Cardiac fibroblast (primary cell): ENCODE measurements around the gene SLC52A1.

ENCODE experiments used
- DNase-seq, 2 donors: peaks; one replicate each; pipeline versions ENCODE4 v3.0.0 to v3.0.0-alpha.2; 2010; ENCODE audit warnings: low read depth in 2 of 2
- H3K4me3 ChIP-seq, 2 donors: replicated peaks in 1 of 2; 1 replicate in 1 of 2; 2 replicates in 1 of 2; pipeline ENCODE4 v1.5.1; 2011; ENCODE audit warnings: low read depth in 2 of 2, low read length in 2 of 2, mild to moderate bottlenecking in 2 of 2, moderate library complexity in 1 of 2
- CTCF ChIP-seq: IDR thresholded peaks from one replicate; pipeline ENCODE4 v1.5.1; 2011; ENCODE audit warnings: low read depth, mild to moderate bottlenecking, low read length, inconsistent platforms

Gene SLC52A1

GRCh38 chr17:4987767-4988567 is 47.3 kb downstream of the SLC52A1 start:
- peak overlapping the region; percentile 80 to 90 for H3K4me3 ChIP-seq
- no peak for DNase-seq
- TF ChIP-seq CTCF = no peak

- TF ChIP-seq CTCF = peak; percentile 25
- peak; percentile 67 to 73 for DNase-seq
- peak within 1 kb of the TSS; percentile 80 to 90 for H3K4me3 ChIP-seq
These were observed 48.1 kb downstream of the SLC52A1 start, which contains the start of gene CAMTA2 for GRCh38 chr17:4986951-4987766. TSS of gene CAMTA2 (minus strand) at chr17:4987675. CDS start at chr17:4986222, 1,453 bp downstream.

DNA sequence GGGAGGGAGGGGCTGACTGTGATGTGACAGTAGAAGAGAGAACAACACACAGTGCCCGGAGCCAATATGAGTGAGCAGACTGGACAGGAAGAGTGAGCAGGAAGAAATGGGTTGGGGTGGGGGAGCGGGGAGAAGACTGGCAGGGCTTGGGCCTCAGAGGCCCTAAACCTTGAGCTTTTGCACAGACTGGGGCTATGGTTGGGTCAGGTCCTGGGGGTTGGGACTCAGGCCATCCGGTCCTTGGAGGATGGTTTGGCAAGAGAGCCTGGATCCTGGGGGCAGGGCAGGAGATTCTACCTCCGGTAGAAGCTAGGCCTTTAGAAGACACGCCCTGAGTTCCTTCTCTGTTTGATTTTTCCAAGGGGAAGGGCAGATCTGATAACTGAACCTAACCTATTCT is 48.8 kb downstream of the SLC52A1 start:
- DNase-seq = peak; percentile 30 to 44
- peak overlapping the region; percentile 80 to 90 for H3K4me3 ChIP-seq
- no peak for TF ChIP-seq CTCF
